ENCODE results near the gene ZDHHC18.

GRCh38 chr1:26897351-26897750 is 70.9 kb downstream of the ZDHHC18 start:
- TF ChIP-seq EP300 (IDR thresholded peaks at IDR 0.05), result no peak
- no peak for TF ChIP-seq CTCF (IDR thresholded peaks at IDR 0.05)
